ENCODE measurements around the gene TAL2. TPM values are rescaled to one million over a fixed set of nuclear protein-coding genes. Genes with fewer than 3 reads are reported as not detected.

The TAL2 gene
- total and polyA plus RNA-seq, 9 of the 15 experiments (the other 6 are each of a cell fraction or from before 2014, with no cell fraction given) = 0.21 to 3.7 (median 1.1) TPM; not detected in 1

GRCh38 chr9:105646879-105647594 lies 15.2 kb upstream of the TAL2 start (continued):
- no peak for TF ChIP-seq CREB3L1 (IDR thresholded peaks at IDR 0.05; ENCODE audit: borderline replicate concordance, low read depth)
- 0 out of 4 replicates have a peak, but pooled peaks of 1 of the 2 experiments have one; percentile 17 for TF ChIP-seq RCOR1 (IDR thresholded peaks at IDR 0.05; ENCODE audit: borderline replicate concordance in 1 of 2, low read depth in 2 of 2, low read length in 2 of 2)
- TF ChIP-seq FOXK2 (conservative IDR thresholded peaks at IDR 0.05 in 1 of 2, IDR thresholded peaks at IDR 0.05 in 1 of 2; ENCODE audit: low read depth in 2 of 2) = peak in 1 of 2 experiments; percentile 30; a peak in 1 of 4 replicates
- TF ChIP-seq DACH1 (IDR thresholded peaks at IDR 0.05; ENCODE audit: partially characterized antibody) = no peak
- peak; percentile 51 for TF ChIP-seq RBBP5 (IDR thresholded peaks at IDR 0.05; ENCODE audit: borderline replicate concordance, insufficient read depth, low read length, poor library complexity, severe bottlenecking)
- peak; percentile 96 for TF ChIP-seq HMBOX1 (IDR thresholded peaks at IDR 0.05)
- no peak for TF ChIP-seq ZFPM2 (CRISPR knock-in tag; IDR thresholded peaks at IDR 0.05)
- TF ChIP-seq NCOA4 (IDR thresholded peaks at IDR 0.05; ENCODE audit: partially characterized antibody) = no peak
- no peak for TF ChIP-seq STAT5A (IDR thresholded peaks at IDR 0.05; ENCODE audit: borderline replicate concordance, low read length)
- TF ChIP-seq ZNF584 (CRISPR knock-in tag; IDR thresholded peaks at IDR 0.05; ENCODE audit: low read depth) = no peak
- TF ChIP-seq CBFA2T3 (IDR thresholded peaks at IDR 0.05) = peak; percentile 15; the same call in 1 of the 2 replicates
- peak; percentile 50 for TF ChIP-seq KDM5B (IDR thresholded peaks at IDR 0.05; ENCODE audit: insufficient replicate concordance, low read depth, low read length)
- TF ChIP-seq U2AF1 (optimal IDR thresholded peaks at IDR 0.05; ENCODE audit: low read depth, low read length) = no peak
- no peak for TF ChIP-seq ARID3A (IDR thresholded peaks at IDR 0.05; ENCODE audit: borderline replicate concordance, low read depth, low read length)
- peak; percentile 68; the same call in 1 of the 2 replicates for TF ChIP-seq VEZF1 (CRISPR knock-in tag; IDR thresholded peaks at IDR 0.05)
- no peak for TF ChIP-seq ZBTB43 (CRISPR knock-in tag; IDR thresholded peaks at IDR 0.05)
- TF ChIP-seq ZNF586 (CRISPR knock-in tag; conservative IDR thresholded peaks at IDR 0.05) = no peak

All from K562 (cell line).